Limb (tissue), 2 donors: ENCODE results near the gene ZFAND3.

ENCODE experiments used
- DNase-seq, 2 donors: peaks; one replicate each; pipeline ENCODE4 v3.0.0-alpha.2; 2016; ENCODE audit errors: extremely low spot score in 2 of 2

Gene ZFAND3

DNA sequence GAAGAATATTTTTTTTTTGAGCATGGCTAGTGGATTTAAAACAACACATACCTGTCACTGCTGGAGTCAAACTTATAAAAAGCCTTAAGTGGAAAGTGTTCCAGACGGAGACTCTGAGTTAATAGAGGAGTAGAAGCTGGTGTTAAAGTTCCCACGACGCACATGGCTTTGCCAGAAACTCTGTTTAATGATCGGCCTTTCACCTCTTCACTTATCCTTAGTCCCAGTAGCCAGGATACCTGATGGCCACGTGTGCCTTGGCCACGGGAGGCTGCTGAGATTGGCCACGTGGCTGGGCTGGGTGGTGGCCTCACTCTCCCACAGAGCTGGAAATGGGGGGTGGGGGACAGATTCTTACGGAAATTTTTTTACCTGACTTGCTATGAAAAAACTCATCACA lies 333.1 kb downstream of the ZFAND3 start:
- no peak for DNase-seq

DNA sequence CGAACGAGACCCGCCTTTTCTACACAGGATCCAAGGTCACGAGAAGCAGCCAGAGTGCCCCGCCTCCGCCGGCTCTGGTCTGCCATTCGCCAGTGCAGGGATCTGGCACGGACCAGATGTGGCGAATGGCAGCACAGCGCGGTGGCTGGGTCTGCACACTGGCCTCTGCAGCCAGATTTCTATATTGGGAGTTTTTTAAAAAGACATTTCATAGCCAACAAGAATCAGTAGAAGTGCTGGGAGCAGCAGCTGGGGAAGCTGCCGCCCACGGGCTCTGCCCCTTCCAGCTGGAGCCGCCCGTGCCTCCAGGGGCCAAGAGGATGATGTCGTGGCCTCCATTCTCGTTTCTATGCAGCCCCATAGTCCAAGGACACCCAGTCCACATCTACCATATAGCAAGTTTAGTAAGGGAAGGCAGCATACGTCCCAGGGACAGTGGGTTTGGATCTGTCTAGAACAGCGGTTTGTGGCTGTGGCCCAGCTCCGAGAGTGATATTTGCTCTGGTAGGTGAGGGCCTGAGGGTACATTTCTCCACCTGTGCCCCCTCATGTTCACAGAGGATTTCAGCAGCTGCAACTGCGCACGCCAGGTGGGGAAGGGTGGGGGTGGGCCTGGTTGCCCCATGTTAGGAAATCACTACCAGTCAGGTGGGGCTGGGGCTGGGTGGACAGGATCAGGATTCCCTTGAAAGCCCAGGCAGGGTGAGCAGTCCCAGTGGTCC lies 333.7 kb downstream of the ZFAND3 start:
- DNase-seq, result peak in 1 of 2 donors; percentile 22

DNA sequence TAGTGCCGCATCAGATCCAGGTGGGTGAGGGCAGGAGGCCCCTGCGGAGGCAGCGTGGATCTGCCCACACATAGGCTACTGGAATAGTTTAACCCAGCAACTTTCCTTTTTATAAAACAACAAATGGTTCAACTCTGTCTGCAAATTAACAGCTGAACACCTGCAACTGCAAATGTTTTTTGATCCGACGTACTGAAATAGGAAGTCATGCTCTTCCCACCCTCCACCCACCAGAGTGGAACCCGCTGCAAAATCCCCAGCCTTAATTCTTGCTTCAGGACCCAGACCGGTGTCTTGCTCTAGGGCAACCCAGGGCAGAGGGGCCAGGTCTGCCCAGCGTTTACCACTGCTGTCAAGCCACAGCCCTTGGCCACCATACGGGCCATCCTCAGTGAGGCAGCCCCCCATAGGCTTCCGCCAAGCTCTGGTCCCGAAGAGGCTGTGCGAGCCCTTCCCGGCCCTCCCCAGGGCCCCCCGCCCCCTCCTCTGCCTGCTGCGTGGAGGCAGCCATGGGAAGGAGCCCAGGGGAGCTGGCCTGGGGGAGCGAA lies 334.3 kb downstream of the ZFAND3 start:
- no peak for DNase-seq

DNA sequence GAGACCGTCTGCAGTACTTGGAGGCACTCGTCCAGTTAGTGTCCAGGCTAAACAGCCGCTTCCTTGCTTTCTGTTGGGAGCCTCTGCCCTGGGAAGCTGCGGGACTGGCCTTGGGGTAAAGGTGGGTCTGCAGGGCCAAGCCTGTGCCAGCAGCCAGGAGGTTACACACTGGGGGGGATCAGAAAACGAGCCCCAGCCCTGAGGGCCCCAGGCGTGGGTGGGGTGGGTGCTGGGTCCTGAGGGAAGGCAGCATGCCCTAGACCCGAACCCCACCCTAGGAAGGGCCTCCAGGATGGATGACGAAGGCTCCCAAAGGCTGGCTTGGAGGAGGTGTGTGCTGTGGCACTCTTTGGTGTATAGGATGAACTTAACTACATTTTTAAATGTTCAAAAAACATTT lies 335.2 kb downstream of the ZFAND3 start:
- no peak for DNase-seq

DNA sequence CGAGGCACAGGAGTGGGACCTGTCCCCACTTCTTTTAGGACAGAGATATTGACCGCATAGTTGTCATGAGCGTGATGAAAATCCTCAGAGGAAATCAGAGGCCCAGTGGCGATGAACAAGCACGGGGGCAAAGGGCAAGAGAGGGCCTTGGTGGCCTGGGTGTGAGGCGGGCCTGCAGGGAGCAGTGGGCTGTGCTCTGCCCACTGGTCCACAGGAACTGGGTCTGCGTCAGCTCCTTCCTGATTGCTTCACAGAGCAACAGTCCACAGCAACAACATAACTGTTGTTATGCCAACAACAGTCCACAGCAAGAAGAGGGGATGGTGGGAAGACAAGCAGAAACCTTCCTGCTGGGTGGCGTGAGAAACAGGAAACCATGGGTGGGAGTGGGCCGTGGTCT lies 335.6 kb downstream of the ZFAND3 start:
- DNase-seq, result no peak

DNA sequence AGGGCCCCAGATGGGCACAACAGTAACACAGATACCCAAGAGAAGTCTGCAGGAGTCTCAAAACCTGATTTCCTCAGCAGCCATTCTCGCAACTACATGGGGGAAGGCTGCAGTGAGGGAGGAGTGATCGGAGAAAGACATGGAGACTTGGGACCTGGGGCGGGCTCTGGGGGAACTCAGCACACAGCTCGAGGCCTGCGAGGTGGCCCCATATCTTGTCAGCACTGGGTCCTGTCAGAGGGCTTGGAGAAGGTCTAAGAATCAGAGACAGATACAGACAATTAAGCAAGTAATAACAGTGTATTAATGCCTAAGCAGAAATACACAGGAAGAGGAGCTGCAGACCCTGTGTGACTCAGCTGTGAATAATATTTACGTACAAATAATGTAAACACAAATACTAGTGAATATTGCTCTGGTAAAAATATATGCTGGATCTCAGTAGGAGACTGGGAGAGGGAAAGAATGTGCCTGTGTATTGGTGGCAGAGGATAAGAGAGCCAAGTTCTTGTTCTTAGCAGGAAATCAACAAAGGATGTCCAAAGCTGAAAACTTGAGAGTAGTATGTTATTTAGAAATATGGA lies 336.2 kb downstream of the ZFAND3 start:
- no peak for DNase-seq

DNA sequence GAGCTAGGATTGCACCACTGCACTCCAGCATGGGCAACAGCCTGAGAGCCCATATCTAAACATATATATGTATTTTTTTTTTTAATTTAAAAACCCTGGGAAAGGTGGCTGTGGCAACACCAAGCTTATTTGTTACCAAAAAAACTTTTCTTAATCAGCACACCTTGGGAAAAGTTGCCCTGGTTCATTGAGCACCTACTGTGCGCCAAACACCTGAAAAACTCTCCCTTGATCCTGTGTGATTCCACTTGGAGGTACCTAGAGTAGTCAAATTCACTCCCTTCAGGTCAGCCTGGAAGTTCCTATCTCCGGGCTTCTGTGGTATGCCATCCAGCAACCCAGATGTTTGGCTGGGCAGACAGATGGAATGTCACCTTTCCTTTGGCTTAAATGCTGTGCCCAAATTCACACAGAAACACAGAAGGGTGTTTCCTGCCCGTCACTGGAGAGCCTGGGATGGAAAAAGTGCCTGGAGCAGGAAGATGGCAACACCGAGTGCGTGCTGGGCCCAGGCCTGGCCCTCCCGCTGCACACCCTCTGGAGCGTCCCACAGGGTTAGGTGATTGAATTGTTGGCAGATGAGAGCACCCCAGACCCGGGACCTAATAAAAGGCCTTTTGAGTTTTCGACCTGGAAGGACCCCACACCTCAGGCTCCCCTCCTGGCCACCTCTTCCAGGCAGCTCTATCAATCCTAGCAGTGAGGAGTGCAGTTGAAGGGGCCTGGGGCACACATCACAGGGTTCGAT lies 337.5 kb downstream of the ZFAND3 start:
- DNase-seq, result no peak

DNA sequence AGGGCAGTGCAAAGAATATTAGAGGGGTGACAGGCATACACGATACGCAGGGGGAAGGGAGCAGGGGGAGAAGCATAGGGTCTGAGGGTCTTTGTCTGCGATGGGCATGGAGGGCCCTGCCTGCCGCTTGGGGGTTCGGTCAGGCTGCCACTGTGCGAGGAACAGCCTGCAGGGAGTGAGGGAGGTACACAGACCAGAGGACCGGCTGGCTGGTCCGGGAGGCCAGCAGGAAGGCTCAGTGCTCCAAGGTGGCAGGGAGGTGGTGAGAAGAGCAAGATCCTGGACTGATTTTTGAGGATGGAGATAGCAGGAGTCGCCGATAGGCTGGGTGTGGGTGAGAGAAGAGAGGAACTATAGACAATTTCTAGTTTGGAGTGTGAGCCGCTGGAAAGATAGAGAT lies 338.4 kb downstream of the ZFAND3 start:
- no peak for DNase-seq

DNA sequence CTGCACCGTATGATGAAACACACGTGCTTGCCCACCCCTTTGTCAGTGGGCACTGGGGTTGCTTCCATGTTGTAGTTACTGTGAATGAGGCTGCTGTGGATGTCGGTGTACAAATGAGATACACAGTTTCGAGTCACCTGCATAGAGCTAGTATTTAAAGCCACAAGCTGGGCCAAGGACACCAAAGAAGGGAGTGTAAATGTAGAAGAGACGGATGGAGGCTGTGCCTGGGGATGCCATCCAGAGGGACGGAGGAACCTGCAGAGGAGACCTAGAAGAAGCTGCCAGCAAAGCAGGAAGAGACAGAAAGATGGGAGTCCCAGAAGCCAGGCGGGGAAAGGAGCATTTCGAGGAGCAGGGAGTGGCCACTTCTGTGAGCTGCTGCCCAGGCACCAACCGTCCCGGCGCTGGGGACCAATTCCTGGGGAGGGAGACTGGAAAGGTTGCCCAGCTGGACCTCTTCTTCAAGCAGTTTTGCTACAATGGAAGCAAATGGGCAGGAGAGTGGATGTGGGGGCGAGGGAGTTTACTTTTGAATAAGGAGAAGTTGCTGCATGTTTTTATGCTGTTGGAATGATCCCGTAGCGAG lies 339.3 kb downstream of the ZFAND3 start:
- DNase-seq, result no peak

DNA sequence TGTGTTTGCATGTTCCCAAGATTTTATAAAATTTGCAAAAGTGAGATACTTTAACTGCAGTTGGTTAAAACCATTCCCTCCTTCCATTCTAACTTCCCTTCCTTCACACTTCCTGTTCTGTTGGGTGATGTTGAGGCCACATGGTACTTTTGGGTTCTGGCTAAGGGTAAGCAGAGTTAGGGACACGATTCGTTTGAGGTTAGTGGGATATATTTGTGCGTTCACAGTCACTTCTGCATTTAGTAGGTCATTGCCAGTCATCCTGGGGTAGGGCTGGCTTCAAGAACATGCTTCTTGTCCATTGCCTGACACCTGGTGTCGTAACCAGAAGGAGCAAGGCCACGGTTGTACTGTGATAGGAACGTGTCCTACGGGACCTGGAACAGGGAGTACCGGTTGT lies 340.1 kb downstream of the ZFAND3 start:
- no peak for DNase-seq

DNA sequence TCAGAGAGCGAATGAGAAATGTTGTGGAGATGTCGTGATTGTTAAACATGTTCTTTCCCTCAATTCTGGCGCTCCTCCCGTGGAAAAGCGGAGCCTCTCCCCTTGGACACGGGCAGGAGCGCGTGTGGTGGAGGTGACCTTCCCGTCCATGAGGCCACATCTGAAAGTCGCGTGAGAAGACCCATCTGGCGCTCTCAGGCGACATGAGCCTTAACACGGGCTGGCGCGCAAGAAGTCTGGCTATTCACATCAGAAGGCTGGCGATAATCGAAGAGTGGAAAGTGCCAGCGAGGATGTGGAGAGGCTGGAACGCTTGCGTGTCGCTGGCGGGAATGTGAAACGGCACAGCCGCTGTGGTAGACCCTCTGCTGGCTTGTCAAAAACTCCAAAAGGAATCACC lies 341.3 kb downstream of the ZFAND3 start:
- no peak for DNase-seq

DNA sequence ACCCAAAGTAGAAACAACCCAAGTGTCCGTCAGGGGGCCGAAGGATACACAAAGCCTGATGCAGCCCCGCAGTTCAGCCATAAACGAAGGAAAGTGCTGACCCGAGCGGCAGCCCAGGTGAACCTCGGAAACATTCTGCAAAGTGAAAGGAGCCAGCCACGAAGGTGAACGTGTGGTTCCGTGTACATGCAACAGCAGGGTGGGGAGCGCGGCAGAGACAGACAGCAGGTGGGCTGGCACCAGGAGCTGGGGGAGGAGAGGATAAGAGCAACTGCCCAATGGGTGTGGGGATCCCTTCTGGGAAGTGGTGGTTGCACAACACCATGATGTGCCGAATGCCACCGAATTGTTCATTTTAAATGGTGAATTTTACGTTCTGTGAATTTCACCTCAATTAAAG lies 341.8 kb downstream of the ZFAND3 start:
- no peak for DNase-seq

DNA sequence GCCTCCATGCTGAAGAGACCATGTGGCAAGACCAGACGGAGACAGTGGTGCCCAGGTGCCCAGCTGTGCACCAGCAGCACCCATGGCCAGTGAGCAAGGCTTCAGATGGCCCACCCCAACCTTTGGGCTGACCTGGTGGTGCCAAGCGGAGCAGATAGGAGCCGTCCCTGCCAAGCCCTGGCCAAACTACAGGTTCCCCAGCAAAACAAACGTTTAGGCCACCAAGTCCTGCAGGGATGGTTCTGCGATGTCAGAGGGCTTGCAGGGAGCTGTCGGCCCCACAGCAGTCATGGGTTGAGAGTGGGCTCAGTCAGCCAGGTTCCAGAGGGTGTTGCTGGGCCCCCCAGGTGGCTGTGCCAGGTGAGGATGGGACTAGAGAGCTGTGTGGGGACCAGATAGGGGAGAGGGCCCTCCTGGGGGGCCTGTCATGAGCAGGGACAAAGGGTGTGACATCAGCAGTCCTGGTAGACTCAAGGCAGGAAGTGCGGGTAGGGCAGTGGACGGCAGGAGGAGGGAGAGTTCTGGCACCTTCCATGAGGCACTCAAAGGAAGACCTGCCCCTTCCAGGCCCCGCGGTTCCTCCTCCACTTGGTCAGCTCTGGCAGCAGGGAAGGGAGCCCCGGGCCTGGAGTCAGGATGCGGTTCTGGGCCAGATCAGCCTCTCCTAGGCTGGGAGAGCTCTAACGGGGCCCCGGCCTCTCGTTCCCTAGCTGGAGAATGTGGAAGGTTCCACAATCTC lies 342.4 kb downstream of the ZFAND3 start:
- no peak for DNase-seq

DNA sequence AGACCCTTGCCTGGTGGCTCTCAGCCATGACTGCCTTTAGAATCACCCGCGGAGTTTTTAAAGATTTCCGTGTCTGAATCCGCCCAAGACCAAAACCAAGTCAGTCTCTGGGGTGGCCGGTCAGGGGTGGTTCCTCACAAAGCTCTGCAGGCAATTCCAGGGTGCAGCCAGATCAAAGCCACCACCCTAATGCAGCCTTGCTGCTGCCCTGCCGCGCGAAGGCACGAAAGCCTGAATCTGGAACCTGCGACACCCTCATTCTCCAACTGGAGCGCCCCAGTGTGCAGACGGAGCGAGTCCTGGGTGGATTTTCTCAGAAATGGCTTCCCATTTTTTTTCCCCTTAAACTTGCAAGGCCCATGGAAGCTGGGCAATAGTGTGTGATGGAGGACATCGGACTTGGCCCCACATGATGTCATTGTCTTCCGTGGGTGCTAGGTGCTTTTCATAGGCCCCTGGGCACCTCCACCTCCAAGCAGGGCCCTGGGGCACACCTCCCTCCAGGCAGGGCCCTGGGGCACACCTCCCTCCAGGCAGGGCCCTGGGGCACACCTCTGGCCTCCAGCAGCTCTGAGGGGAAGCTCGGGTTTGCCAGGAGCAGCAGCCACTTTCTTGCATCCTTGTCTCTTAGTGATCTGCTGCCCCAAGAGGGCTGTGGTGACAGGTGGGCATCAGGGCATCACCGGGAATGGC lies 343.1 kb downstream of the ZFAND3 start:
- no peak for DNase-seq

DNA sequence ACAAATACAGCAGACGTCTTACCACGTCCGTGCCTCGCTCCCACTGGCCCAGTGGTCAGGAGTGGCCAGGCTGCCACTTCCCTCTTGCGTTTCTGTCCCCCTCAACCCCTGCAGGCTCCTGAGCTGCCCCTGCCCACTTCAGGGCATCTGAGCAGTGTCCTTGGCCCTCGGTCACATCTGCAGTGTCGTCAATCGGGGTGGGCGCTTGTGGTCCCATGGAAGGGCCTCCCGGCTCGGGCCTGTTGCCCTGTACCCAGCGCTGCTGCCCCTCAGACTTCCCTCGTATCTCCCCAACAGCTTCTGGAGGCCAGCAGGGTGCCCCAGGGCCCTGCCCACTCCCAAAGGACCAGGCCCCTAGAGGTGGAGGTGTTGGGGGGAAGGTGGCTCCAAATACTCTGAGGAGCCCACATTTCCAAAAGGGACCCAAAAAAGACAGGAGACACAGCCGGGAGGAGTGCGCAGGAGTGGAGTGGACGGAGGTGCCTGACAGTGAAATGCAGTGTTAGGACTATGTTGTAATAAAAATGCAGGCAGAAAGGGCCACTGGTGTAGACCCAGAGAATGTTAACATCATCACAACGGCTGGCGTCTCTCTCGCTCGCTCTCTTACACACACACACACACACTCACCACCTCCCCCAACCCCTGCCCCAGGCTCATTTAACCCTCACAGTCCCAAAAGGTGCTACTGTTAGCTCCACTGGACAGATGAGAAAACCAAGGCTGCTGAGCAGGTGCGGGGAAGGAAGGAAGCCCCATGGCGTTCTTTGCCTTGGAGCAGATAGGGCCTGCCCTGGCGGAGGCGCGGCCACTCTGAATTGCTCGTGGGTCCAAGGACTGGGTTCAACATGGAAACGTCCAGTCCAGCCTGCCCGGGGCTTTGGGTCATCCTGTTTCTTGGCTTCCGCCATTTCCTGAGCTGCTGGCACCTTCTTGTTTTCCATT lies 343.9 kb downstream of the ZFAND3 start:
- no peak for DNase-seq

DNA sequence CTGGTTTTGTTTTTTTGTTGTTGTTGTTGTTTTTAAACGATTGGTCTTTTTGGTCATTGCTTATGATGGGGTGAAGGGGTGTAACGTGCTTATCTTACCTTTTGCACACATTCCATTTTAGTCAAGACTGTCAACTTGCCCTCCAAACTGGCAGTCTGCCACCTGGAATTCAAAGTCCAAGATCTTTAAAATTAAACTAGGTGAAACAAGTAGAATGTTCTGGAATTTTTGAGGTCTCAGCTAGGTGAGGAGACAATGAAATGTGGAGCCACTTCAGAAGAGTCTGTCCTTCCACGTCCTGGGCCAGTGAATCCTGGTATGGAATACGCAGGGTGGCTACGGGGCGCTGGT lies 344.6 kb downstream of the ZFAND3 start:
- DNase-seq, result no peak

DNA sequence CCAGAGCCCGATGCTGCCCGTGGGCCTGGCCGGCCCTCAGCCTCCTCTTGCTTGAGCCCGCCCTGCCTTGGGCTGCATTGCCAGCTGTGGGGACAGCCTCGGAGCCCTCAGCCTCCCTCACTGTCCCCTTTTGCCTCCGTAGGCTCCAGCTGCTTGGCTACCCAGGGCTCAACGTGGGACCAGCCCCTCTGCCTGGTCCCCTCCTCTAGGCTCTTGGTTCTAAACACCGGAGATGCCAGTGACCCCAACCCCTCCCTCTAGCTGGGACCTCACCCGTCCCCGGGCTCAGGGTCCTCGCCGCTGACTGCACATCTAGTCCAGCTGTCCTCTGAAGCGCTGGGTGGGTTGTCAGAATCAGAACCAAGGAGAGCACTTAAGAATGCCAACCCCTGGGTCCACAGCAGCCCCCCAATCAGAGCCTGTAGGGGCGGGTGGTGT lies 345.2 kb downstream of the ZFAND3 start:
- no peak for DNase-seq

DNA sequence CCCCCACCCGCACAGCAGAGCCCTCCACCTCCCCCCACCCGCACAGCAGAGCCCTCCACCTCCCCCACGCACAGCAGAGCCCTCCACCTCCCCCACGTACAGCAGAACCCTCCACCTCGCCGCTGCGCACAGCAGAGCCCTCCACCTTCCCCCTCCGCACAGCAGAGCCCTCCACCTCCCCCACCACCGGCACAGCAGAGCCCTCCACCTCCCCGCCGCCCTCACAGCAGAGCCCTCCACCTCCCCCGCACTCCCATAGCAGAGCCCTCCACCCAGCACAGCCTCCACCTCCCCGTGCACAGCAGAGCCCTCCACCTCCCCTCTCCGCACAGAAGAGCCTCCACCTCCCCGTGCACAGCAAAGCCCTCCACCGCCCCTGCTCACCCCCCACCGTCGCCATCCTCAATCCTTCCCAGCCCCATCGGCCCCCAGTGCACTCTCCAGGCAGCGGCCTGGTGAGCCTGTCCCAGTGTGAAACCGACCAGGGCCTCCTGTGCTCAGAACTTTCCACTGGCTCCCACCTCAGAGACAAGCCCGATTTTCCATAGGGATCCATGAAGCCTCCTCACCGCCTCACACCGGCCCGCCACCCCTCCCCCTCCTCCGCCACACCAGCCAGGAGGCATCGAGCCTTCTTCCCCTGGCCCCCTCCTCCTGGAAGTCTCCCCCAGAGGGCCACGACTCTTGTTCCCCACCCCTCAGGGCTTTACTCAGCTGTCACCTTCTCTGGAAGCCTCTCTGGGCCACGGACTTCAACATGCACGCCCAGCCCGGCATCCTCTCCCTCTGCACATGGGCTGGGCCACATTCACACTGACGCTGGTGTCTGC lies 347.1 kb downstream of the ZFAND3 start:
- no peak for DNase-seq

DNA sequence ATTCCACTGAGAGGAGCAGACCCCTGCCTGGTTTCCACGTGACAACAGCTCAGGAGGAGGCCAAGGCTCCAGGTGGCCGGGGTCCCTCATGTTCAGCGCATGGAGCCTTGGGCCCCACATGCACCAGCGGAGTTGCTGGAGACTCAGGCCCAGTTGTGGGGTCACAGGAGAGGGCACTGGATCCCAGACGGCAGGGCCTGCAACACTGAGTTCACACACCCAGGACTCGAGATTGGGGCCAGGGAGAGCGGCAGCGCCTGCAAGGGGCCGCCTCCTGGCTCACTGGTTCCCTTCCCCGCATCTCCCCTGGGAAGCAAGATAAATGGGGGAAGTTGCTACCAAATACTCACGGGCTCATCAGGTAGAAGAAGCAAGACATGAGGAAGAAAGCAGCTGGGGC lies 348.1 kb downstream of the ZFAND3 start:
- no peak for DNase-seq
